ENCODE data around the gene TNFAIP3. TPM values are rescaled to one million over a fixed set of nuclear protein-coding genes. Genes with fewer than 3 reads are reported as not detected.

The TNFAIP3 gene
- total RNA-seq, 4 donors from 2014 or later = 14.4 to 36.2 (median 19.6) TPM

DNA sequence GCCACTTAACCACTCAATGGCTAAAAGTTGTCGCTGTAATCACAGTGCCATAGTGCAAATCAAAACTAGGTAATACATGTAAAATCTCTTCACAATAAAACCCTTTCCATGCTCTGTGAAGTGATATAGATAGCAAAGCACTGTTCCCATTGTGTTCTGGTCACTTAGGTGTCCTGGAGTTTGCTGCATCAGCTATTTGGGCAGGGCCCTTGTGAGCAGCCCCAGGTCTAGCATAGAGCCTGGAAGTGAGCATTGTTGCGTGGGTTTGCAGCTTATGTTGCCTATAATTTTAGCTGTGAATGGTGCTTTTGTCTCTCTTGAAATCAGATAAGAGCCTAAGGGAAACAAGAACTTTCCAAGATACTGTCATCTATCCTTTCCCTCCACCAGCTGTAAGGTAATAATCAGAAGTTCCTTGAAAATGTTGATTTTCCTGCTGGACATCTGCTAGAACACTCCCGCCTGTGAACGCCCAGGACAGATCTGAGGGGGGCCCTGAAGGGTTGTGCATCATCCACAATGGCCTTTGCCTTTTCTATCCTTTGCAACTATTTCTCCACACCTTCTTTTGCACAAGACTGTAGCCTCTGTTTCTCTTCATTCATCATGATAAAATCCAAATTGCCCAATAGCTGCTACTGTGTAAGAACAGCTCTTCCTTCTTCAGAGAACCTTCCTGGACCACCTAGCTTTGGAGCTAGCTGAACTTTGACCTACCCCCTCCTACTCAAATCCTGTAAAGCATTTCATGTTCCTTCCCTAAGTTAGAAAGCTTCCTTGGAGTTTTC, 57.0 kb downstream of the TNFAIP3 start:
- Histone ChIP-seq H3K36me3 (no peaks in the 10 kb centered on the region), H3K4me3 (no peak overlapping the region)
- TF ChIP-seq POLR2A (IDR thresholded peaks at IDR 0.05) = no peak

DNA sequence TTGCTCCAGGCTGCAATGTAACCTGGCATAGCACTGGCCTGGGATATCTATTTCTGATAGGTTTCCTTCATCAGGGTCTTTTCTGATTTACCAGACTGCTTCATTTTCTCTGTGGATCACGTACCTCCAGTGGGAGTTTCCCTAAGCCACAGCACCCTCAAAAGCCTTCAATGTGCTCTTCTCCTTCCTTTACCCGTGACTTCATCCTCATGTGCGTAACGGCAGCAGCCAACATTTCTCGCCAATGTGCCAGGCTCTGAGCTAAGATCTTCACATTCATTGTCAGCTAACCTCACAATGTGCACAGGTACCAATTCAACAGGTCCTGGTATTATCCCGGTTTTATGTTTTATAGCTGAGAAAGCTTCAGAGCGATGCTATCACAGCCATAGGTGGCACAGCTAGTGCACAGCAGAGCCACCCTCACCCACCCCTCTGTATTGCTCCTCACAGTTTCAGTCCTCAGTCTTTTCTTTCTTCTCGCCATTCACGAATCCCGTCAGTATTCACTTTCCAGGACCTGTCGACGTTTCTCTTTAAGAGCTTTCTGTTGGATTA, 58.2 kb downstream of the TNFAIP3 start:
- intact Hi-C loops (cut with DNase I; ENCODE audit: low total_unique reads) = no loop called here
- H3K4me1 ChIP-seq = no peaks in the 10 kb centered on the region
- no peak for DNase-seq
- H3K27me3 ChIP-seq = no peaks in the 10 kb centered on the region
- no peaks in the 10 kb centered on the region for H3K9me3 ChIP-seq
- H3K36me3 ChIP-seq = no peaks in the 10 kb centered on the region
- H3K4me3 ChIP-seq = no peak overlapping the region
- H3K27ac ChIP-seq = no peak overlapping the region
- TF ChIP-seq, protein P1, sequence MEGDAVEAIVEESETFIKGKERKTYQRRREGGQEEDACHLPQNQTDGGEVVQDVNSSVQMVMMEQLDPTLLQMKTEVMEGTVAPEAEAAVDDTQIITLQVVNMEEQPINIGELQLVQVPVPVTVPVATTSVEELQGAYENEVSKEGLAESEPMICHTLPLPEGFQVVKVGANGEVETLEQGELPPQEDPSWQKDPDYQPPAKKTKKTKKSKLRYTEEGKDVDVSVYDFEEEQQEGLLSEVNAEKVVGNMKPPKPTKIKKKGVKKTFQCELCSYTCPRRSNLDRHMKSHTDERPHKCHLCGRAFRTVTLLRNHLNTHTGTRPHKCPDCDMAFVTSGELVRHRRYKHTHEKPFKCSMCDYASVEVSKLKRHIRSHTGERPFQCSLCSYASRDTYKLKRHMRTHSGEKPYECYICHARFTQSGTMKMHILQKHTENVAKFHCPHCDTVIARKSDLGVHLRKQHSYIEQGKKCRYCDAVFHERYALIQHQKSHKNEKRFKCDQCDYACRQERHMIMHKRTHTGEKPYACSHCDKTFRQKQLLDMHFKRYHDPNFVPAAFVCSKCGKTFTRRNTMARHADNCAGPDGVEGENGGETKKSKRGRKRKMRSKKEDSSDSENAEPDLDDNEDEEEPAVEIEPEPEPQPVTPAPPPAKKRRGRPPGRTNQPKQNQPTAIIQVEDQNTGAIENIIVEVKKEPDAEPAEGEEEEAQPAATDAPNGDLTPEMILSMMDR (IDR thresholded peaks at IDR 0.05) = no peak
- TF ChIP-seq POLR2A (IDR thresholded peaks at IDR 0.05) = no peak

More for the DNA sequence above, 57.0 kb downstream of the TNFAIP3 start:
- no peak for DNase-seq
- Histone ChIP-seq H3K27me3 (no peaks in the 10 kb centered on the region), H3K27ac (no peak overlapping the region), H3K9me3 (no peaks in the 10 kb centered on the region), H3K4me1 (no peaks in the 10 kb centered on the region)
- intact Hi-C loops (cut with DNase I; ENCODE audit: low total_unique reads) = no loop called here

DNA sequence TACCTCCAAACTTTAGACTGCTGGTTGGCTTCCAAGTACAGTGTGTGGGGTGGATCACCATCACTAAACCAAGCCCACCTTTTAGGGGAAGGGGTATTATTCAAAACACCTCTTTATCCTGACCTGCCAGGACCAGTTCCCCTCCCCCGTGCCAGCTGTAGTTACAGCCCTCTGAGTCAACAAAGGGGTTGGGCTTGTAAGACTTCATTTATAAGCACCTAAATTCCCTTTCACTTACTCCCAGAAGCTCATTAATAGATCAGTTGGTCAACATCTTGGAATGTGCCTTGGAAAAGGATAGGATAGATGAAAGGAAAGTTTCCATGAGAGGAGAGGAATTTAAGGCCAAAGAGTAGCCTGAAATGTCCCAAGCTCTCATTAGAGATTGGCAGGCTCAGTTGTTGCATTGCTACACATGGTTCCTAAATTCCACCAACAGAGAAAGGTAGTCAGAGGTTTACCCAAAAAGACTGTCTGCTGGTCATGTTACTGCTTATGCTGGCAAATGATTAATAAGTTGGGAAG, 59.2 kb downstream of the TNFAIP3 start:
- no peak for DNase-seq
- TF ChIP-seq, protein P1 (IDR thresholded peaks at IDR 0.05) = no peak
- no peak for TF ChIP-seq POLR2A (IDR thresholded peaks at IDR 0.05)
- no peaks in the 10 kb centered on the region for H3K4me1 ChIP-seq
- H3K9me3 ChIP-seq = no peaks in the 10 kb centered on the region
- intact Hi-C loops (cut with DNase I; ENCODE audit: low total_unique reads) = no loop called here
- no peak overlapping the region for H3K4me3 ChIP-seq
- no peaks in the 10 kb centered on the region for H3K36me3 ChIP-seq
- H3K27ac ChIP-seq = no peak overlapping the region
- no peaks in the 10 kb centered on the region for H3K27me3 ChIP-seq

DNA sequence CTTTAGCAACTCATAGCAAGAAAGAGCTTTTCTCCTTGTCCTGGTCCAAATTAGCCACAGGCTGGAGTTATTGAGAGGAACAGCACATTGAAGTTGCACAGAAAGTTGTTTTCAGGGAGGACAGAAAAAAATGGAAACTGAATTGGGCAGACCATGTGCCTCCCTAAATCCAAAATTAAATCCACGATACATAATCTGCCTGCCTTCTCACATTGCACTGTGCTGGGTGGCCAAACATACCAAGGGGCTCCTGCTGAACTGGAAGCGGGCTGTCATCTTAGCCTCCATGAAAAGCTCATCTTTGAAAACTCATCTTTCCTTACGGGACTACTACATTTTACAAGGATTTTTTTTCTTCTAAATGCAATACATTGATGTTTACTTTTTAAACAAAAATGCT, 59.9 kb downstream of the TNFAIP3 start:
- intact Hi-C loops (cut with DNase I; ENCODE audit: low total_unique reads) = no loop called here

DNA sequence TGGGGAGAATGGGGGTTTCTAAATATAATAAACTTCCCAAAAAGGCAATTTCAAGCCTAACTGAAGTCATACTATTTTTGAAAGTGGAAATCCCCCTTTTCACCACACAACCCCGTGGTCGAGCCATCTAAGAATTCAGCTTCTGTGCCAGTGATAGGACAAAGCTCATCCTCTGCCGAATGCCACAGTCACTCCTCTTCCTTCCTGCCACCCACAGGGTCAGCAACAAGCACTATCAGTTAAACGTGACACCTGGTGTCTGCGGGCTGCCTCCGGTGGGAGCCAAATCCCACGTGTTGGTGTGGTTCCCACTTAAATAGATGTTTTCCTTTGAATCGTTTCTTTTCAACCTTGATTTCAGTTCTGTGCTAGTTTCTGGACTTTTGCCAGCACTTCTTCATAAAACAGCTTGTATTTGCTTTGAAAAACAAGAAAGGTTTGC, 60.7 kb downstream of the TNFAIP3 start:
- intact Hi-C loops (cut with DNase I; ENCODE audit: low total_unique reads) = no loop called here
- DNase-seq = no peak
- TF ChIP-seq POLR2A (IDR thresholded peaks at IDR 0.05) = no peak
- TF ChIP-seq, protein P1 (IDR thresholded peaks at IDR 0.05) = no peak
- H3K27ac ChIP-seq = no peak overlapping the region
- H3K36me3 ChIP-seq = no peaks in the 10 kb centered on the region
- H3K4me1 ChIP-seq = no peaks in the 10 kb centered on the region
- no peaks in the 10 kb centered on the region for H3K27me3 ChIP-seq
- no peaks in the 10 kb centered on the region for H3K9me3 ChIP-seq
- no peak overlapping the region for H3K4me3 ChIP-seq

More for the DNA sequence above, 59.9 kb downstream of the TNFAIP3 start:
- no peak for DNase-seq
- no peak overlapping the region for H3K27ac ChIP-seq
- no peaks in the 10 kb centered on the region for H3K27me3 ChIP-seq
- no peaks in the 10 kb centered on the region for H3K4me1 ChIP-seq
- H3K9me3 ChIP-seq = no peaks in the 10 kb centered on the region
- H3K4me3 ChIP-seq = no peak overlapping the region
- no peak for TF ChIP-seq POLR2A (IDR thresholded peaks at IDR 0.05)
- TF ChIP-seq, protein P1 (IDR thresholded peaks at IDR 0.05) = no peak
- no peaks in the 10 kb centered on the region for H3K36me3 ChIP-seq

Measured in uterus (tissue), 4 donors.